ENCODE results near the gene CENPC. TPM values are rescaled to one million over a fixed set of nuclear protein-coding genes. Genes with fewer than 3 reads are reported as not detected.
"Not testable (repeated sequence)": the region's sequence is repeated elsewhere in the genome, so short reads cannot be mapped to it uniquely, and the experiment has no call there.

Gene CENPC
- total RNA-seq, 2 experiments from 2014 or later: 50.0 to 50.6 TPM

DNA sequence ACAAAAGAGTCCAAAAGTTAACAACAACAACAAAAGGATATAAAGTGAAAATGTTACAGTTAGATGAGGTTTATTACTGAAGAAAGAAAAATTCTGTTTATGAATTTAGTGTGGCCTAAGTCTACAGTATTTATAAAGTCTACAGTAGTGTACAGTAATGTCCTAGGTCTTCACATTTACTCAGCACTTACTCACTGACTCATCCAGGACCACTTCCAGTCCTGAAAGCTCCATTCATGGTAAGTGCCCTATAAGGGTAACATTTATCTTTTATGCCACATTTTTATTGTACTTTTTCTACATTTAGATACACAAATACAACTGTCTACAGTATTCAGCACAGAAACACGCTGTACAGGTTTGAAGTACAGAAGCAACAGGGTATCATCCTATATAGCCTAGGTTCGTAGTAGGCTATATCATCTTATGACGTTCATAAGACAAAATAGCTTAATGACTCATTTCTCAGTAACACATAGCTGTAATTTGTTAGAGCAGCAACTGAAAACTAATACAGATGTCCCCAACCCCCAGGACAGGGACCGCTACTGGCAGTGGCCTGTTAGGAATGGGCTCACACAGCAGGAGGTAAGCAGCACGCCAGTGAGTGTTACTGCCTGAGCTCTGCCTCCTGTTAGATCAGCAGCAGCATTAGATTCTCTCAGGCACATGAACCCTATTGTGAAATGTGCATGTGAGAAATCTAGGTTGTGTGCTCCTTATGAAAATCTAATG lies 61.3 kb downstream of the CENPC start:
- Mint-ChIP-seq H3K9me3 (peaks cover 8% of the 10 kb centered on the region), H3K4me1 (no peaks in the 10 kb centered on the region), H3K4me3 (no peak overlapping the region), H3K27ac (no peak overlapping the region), H3K27me3 (no peaks in the 10 kb centered on the region), H3K36me3 (peaks cover 64% of the 10 kb centered on the region)
- DNase-seq (no peak), ATAC-seq (ENCODE audit: low read depth) (no peak)
- POLR2A ChIA-PET: no interaction called here

DNA sequence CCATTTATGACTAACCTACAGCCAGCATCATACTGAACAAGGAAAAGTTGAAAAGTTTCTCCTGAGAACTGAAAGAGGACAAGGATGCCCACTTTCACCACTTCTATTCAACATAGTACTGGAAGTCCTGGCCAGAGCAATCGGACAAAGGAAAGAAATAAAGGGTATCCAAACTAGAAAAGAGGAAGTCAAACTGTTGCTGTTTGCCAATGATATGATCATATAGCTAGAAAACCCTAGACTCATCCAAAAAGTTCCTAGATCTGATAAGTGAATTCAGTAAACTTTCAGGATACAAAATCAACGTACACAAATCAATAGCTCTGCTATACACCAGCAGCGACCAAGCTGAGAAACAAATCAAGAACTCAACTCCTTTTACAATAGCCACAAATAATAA lies 64.5 kb downstream of the CENPC start:
- Mint-ChIP-seq H3K4me3 (no peak overlapping the region), H3K27me3 (no peaks in the 10 kb centered on the region), H3K4me1 (peaks cover 4% of the 10 kb centered on the region), H3K27ac (no peak overlapping the region), H3K36me3 (peaks cover 84% of the 10 kb centered on the region), H3K9me3 (peaks cover 18% of the 10 kb centered on the region)
- DNase-seq (no peak), ATAC-seq (ENCODE audit: low read depth) (no peak)
- POLR2A ChIA-PET: no interaction called here

DNA sequence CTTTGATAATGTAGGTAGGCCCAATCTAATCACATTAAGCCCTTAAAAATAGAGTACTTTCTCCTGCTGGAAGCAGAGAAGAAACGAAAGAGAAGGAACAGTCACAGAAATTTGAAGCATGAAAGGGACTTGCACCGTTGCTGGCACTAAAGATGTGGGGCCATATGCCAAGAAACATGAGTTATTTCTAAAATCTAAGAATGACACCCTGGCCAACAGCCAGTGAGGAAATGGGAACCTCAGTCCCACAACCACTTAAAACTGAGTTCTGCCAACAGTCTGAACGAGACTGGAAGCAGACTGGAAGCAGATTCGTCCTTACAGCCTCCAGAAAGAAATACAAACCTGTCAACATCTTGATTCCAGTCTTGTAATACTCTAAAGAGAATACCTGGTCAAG lies 70.1 kb downstream of the CENPC start:
- ATAC-seq (ENCODE audit: low read depth): no peak
- DNase-seq: no peak
- H3K27me3 Mint-ChIP-seq: no peaks in the 10 kb centered on the region

DNA sequence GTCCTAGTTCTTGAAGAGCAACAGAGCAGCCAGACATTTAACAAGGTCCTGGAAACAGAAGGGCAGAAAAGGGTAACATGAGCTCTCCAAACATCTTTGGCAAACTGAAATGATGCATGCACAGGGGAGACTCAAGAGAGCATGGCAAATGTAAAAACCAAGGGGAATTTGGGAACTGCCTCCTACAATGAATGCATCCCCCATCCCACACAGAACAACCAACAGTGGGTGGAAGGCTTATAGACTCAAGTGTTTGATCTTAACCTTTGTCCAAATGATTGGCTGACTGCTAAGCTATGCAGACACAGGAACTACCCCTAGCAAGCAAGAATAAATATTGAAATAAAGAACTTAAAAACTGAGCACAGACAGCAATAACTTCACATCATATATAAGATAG lies 74.4 kb downstream of the CENPC start:
- Mint-ChIP-seq H3K9me3 (no peaks in the 10 kb centered on the region), H3K27ac (no peak overlapping the region), H3K36me3 (peaks cover 51% of the 10 kb centered on the region), H3K27me3 (no peaks in the 10 kb centered on the region), H3K4me1 (peaks cover under 1% of the 10 kb centered on the region), H3K4me3 (no peak overlapping the region)
- POLR2A ChIA-PET: no interaction called here
- ATAC-seq (ENCODE audit: low read depth) (no peak), DNase-seq (no peak)

More for the DNA sequence above, 70.1 kb downstream of the CENPC start:
- H3K27ac Mint-ChIP-seq: no peak overlapping the region
- peaks cover 4% of the 10 kb centered on the region for H3K4me1 Mint-ChIP-seq
- H3K4me3 Mint-ChIP-seq: no peak overlapping the region
- POLR2A ChIA-PET: no interaction called here
- H3K36me3 Mint-ChIP-seq: peaks cover 81% of the 10 kb centered on the region
- peaks cover 14% of the 10 kb centered on the region for H3K9me3 Mint-ChIP-seq

DNA sequence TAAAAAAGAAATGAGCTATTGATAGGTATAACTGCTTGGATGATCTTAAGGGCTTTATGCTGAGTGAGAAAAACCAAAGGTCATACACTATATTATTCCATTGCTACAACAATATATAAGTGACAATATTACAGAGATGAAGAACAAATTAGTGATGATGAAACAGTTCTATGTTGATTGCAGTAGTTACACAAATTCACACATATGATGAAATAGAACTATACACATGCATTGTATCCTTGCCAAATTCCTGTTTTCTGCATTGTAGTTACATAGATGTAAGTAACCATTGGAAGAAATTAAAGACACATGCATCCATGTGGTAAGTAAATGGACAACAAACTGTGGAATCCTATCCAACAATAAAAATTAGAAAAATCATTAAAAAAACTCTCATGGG lies 76.5 kb downstream of the CENPC start:
- peaks cover 37% of the 10 kb centered on the region for H3K36me3 Mint-ChIP-seq
- DNase-seq (no peak), ATAC-seq (ENCODE audit: low read depth) (no peak)
- no peaks in the 10 kb centered on the region for H3K9me3 Mint-ChIP-seq
- H3K27me3 Mint-ChIP-seq: no peaks in the 10 kb centered on the region
- no peak overlapping the region for H3K27ac Mint-ChIP-seq
- POLR2A ChIA-PET: no interaction called here
- H3K4me1 Mint-ChIP-seq: no peaks in the 10 kb centered on the region
- no peak overlapping the region for H3K4me3 Mint-ChIP-seq

DNA sequence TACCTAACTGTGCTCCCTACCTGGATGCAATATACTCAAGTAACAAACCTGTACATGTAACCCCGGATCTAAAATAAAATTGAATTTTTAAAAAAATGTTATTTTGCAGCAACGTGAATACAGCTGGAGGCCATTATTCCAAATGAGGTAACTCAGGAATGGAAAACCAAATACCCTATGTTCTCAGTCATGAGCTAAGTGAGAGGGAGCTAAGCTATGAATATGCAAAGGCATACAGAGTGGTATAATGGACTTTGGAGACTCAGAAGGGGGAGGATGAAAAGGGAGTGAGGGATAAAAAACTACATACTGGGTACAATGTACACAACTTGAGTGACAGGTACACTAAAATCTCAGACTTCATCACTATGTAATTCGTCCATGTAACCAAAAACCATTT lies 78.6 kb downstream of the CENPC start:
- no peaks in the 10 kb centered on the region for H3K4me1 Mint-ChIP-seq
- peaks cover 30% of the 10 kb centered on the region for H3K36me3 Mint-ChIP-seq
- no peak overlapping the region for H3K4me3 Mint-ChIP-seq
- POLR2A ChIA-PET: no interaction called here
- H3K9me3 Mint-ChIP-seq: no peaks in the 10 kb centered on the region
- DNase-seq (no peak), ATAC-seq (ENCODE audit: low read depth) (no peak)
- H3K27me3 Mint-ChIP-seq: no peaks in the 10 kb centered on the region
- H3K27ac Mint-ChIP-seq: no peak overlapping the region

DNA sequence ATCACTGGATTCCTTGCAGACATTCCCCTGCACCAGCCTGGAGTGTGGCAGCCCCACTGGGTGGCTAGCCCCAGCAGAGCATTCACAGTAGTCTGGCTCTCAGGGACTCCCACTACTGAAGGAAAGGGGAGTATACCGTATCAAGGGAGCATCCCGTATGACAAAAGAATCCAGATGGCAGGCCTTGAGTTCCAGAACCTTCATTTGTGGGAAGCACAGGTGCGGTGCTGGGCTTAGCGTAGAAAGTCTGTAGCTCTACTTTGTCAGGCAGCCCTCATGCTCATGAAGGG lies 79.6 kb downstream of the CENPC start:
- no peaks in the 10 kb centered on the region for H3K4me1 Mint-ChIP-seq
- no peak overlapping the region for H3K4me3 Mint-ChIP-seq
- DNase-seq (no peak), ATAC-seq (ENCODE audit: low read depth) (no peak)
- no peak overlapping the region for H3K27ac Mint-ChIP-seq
- peaks cover 24% of the 10 kb centered on the region for H3K36me3 Mint-ChIP-seq
- H3K9me3 Mint-ChIP-seq: no peaks in the 10 kb centered on the region
- no peaks in the 10 kb centered on the region for H3K27me3 Mint-ChIP-seq
- POLR2A ChIA-PET: no interaction called here

DNA sequence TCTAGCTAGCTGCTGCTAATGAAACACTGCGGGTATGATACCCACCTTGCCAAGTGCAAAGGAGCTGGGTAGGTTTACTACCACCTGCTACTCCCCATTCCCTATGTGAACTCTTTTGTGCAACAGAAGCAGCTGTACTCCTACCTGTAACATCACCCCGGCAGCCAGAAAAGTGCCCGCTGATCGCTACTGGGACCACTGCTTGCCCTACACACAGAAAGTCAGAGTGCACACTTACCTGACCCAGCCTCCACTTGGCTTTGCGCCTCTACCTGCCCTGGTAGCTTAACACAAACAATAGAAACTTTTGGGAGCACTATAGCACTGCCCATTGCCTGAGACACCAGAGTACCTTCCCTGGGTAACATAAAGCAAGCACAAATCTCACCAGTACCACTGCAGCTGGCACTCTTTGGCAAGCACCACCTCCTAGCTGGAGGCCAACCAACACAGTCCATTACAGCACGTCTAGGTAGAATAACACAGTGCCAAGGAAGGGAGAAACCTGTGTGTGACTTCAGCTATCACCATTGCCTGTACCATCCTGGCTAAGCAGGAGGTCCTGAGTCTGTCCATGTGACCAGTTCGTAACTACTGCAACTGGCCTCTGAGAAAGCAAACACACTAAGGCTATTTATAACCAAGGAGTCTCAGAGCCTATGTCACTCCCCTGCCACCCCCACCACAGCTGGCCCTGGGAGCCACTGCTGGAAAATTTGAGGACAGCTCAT lies 80.1 kb downstream of the CENPC start:
- H3K36me3 Mint-ChIP-seq: peaks cover 23% of the 10 kb centered on the region
- POLR2A ChIA-PET: no interaction called here
- no peaks in the 10 kb centered on the region for H3K27me3 Mint-ChIP-seq
- H3K4me3 Mint-ChIP-seq: no peak overlapping the region
- ATAC-seq (ENCODE audit: low read depth) (no peak), DNase-seq (no peak)
- no peaks in the 10 kb centered on the region for H3K4me1 Mint-ChIP-seq
- H3K9me3 Mint-ChIP-seq: no peaks in the 10 kb centered on the region
- H3K27ac Mint-ChIP-seq: no peak overlapping the region

DNA sequence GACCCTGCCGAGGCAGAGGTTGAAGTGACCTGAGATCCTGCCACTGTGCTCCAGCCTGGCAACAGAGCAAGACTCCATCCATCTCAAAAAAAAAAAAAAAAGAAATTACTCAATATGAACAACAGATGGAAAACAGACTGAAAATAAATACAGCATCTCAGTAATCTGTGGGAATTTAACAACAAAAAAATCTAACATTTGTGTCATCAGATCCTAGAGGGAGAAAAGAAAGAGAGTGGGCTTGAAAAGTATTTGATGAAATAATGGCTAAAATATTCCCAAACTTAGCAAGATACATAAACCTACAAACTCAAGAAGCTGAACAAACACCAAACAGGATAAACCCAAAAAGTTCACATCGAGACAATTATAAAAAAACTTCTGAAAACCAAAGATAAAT lies 84.7 kb downstream of the CENPC start:
- Mint-ChIP-seq H3K4me1 (no peaks in the 10 kb centered on the region), H3K27ac (no peak overlapping the region), H3K36me3 (peaks cover 34% of the 10 kb centered on the region), H3K27me3 (no peaks in the 10 kb centered on the region), H3K4me3 (no peak overlapping the region), H3K9me3 (peaks cover 5% of the 10 kb centered on the region)
- DNase-seq (no peak), ATAC-seq (ENCODE audit: low read depth) (no peak)
- POLR2A ChIA-PET: no interaction called here

DNA sequence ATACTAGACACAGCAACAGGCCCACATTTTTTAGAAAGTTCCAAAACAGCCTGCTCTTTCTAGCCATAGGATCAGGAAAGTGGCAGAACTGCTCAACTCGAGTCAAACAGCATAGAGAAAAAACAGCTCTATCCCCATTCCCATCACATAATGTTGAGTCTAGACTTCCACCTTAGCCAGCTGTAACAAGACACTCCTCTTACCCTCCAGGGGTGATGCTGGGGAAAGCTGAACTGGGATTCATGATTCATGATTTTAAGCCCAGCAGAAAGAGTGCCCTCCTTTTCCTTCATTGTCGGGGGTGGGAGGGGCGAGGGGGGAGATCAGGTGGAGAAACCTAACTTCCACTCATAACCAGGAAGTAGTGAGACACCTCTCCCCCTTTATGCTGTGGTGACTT lies 86.1 kb downstream of the CENPC start:
- Mint-ChIP-seq H3K27me3 (no peaks in the 10 kb centered on the region), H3K9me3 (peaks cover 5% of the 10 kb centered on the region), H3K4me1 (no peaks in the 10 kb centered on the region), H3K27ac (no peak overlapping the region), H3K36me3 (peaks cover 43% of the 10 kb centered on the region), H3K4me3 (no peak overlapping the region)
- ATAC-seq (ENCODE audit: low read depth) (no peak), DNase-seq (no peak)
- POLR2A ChIA-PET: no interaction called here

DNA sequence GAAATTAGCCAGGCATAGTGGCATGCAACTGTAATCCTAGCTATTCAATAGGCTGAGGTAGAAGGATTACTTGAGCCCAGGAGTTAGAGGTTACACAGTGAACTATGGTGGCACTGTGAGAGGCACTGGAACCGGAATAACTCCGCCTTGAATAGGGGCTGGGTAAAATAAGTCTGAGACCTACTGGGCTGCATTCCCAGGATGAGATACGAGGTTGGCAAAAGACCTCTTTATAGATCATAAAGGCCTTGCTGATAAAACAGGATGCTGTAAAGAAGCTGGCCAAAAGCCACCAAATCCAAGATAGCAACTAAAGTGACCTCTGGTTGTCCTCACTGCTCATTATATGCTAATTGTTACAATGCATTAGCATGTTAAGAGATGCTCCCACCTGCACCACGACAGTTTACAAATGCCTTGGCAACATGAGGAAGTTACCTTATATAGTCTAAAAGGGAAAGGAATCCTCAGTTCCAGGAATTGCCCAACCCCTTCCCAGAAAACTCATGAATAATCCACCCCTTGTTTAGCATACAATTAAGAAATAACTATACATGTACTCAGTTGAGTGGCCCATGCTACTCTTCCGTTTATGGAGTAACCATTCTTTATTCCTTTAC lies 88.6 kb downstream of the CENPC start:
- Mint-ChIP-seq H3K4me3 (no peak overlapping the region), H3K4me1 (peaks cover 7% of the 10 kb centered on the region), H3K36me3 (peaks cover 59% of the 10 kb centered on the region), H3K27ac (no peak overlapping the region), H3K9me3 (peaks cover 5% of the 10 kb centered on the region), H3K27me3 (no peaks in the 10 kb centered on the region)
- ATAC-seq (ENCODE audit: low read depth): no peak
- POLR2A ChIA-PET: no interaction called here
- DNase-seq: no peak

DNA sequence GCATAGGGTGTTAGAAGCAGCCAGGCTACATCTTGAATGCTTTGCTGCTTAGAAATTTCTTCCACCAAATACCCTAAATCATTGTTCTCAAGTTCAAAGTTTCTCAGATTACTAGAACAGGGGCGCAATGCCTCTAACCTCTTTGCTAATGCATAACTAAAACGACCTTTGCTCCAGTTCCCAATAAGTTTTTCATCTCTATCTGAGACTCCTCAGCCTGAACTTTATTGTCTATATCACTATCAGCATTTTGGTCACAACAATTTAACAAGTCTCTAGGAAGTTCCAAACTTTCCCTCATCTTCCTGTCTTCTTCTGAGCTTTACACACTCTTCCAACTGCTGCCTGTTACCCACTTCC lies 92.5 kb downstream of the CENPC start:
- H3K9me3 Mint-ChIP-seq; H3K27ac Mint-ChIP-seq; POLR2A ChIA-PET; H3K4me3 Mint-ChIP-seq; H3K27me3 Mint-ChIP-seq; DNase-seq; ATAC-seq (ENCODE audit: low read depth); H3K4me1 Mint-ChIP-seq: not testable (repeated sequence)
- peaks cover 54% of the 10 kb centered on the region for H3K36me3 Mint-ChIP-seq

DNA sequence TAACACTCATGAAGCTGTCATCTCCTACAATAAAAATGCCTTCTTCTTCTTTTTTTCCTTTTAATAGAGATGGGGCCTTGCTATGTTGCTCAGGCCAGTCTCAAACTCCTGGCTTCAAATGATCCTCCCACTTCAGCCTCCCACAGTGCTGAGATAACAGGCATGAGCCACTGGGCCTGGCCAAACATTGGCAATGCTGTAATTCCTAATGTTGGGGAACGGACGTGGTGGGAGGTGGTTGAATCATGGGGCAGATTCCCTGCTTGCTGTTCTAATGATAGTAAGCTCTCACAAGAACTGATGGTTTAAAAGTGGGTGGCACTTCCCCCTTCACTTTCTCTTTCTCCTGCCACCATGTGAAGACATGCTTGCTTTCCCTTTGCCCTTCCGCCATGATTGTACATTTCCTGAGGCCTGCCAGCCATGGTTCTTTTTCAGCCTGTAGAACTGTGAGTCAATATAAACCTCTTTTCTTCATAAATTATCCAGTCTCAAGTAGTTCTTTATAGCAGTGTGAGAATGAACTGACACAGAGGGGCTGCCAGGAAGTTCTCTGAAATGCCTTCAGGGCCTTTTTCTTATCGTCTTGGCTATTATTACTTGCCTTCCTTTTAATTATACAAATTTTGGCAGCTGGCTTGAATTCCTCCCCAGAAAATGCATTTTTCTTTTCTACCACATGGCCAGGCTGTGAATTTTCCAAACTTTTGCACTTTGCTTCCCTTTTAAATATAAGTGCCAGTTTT lies 93.0 kb downstream of the CENPC start:
- H3K4me3 Mint-ChIP-seq: no peak overlapping the region
- DNase-seq (no peak), ATAC-seq (ENCODE audit: low read depth) (no peak)
- no peak overlapping the region for H3K27ac Mint-ChIP-seq
- peaks cover 53% of the 10 kb centered on the region for H3K36me3 Mint-ChIP-seq
- H3K27me3 Mint-ChIP-seq: no peaks in the 10 kb centered on the region
- peaks cover 7% of the 10 kb centered on the region for H3K4me1 Mint-ChIP-seq
- POLR2A ChIA-PET: no interaction called here
- H3K9me3 Mint-ChIP-seq: peaks cover 4% of the 10 kb centered on the region

DNA sequence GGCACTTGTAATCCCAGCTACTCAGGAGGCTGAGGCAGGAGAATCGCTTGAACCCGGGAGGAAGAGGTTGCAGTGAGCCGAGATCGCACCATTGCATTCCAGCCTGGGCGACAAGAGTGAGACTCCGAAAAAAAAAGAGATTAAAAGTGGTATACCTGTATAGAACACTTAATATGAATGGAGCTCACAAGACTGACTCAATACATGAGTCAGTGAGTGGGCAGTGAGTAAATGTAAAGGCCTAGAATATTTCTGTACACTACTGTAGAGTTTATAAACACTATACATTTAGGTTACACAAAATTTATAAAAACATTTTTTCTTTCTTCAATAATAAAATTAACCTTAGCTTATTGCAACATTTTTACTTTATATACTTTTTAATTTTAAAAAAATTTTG lies 93.8 kb downstream of the CENPC start:
- peaks cover 7% of the 10 kb centered on the region for H3K4me1 Mint-ChIP-seq
- ATAC-seq (ENCODE audit: low read depth) (no peak), DNase-seq (no peak)
- H3K27me3 Mint-ChIP-seq: no peaks in the 10 kb centered on the region
- H3K9me3 Mint-ChIP-seq: peaks cover 4% of the 10 kb centered on the region
- no peak overlapping the region for H3K27ac Mint-ChIP-seq
- H3K36me3 Mint-ChIP-seq: peaks cover 49% of the 10 kb centered on the region
- H3K4me3 Mint-ChIP-seq: no peak overlapping the region
- POLR2A ChIA-PET: no interaction called here

All from activated naive CD8-positive, alpha-beta T cell treated with anti-CD3 and anti-CD28 coated beads, Interleukin-2, amount 10 ng/mL, durations not matched to agents 7 days and 5 days (primary cell).